H9 (cell line): ENCODE data around the gene G3BP1. TPM values are rescaled to one million over a fixed set of nuclear protein-coding genes. Genes with fewer than 3 reads are reported as not detected.

Source experiments
- DNase-seq: peaks from one replicate; pipeline ENCODE4 v3.0.0-alpha.2; 2017
- H2AFZ ChIP-seq: one replicate; pipeline ENCODE4 v1.6.1; 2013; ENCODE audit warnings: mild to moderate bottlenecking, low read length, control low read depth, moderate library complexity
- H2AK5ac ChIP-seq: 2 replicates; pipeline ENCODE4 v1.6.1; 2013; ENCODE audit warnings: low read length, control low read depth, mixed read lengths; ENCODE audit not compliant: insufficient read length
- H2BK120ac ChIP-seq: one replicate; pipeline ENCODE4 v1.6.1; 2013; ENCODE audit warnings: low read depth, mild to moderate bottlenecking, low read length, control low read depth, inconsistent platforms; ENCODE audit not compliant: poor library complexity, severe bottlenecking
- H2BK12ac ChIP-seq: 2 replicates; pipeline ENCODE4 v1.6.1; 2013; ENCODE audit warnings: low read length, control low read depth, mixed read lengths, low read depth; ENCODE audit not compliant: insufficient read length
- H2BK15ac ChIP-seq: 2 replicates; pipeline ENCODE4 v1.6.1; 2013; ENCODE audit warnings: low read depth, low read length, control low read depth
- H2BK20ac ChIP-seq: one replicate; pipeline ENCODE4 v1.6.1; 2013; ENCODE audit warnings: low read depth, mild to moderate bottlenecking, low read length, control low read depth, inconsistent platforms; ENCODE audit not compliant: poor library complexity, severe bottlenecking
- H2BK5ac ChIP-seq: 2 replicates; pipeline ENCODE4 v1.6.1; 2013; ENCODE audit warnings: low read length, control low read depth, mixed read lengths; ENCODE audit not compliant: insufficient read length
- H3K14ac ChIP-seq: 2 replicates; pipeline ENCODE4 v1.6.1; 2013; ENCODE audit warnings: low read length, control low read depth; ENCODE audit not compliant: insufficient read depth
- H3K18ac ChIP-seq: 2 replicates; pipeline ENCODE4 v1.6.1; 2013; ENCODE audit warnings: low read depth, mild to moderate bottlenecking, mixed read lengths, low read length, control low read depth; ENCODE audit not compliant: insufficient read length
- H3K23ac ChIP-seq: 2 replicates; pipeline ENCODE4 v1.6.1; 2013; ENCODE audit warnings: low read length, control low read depth, mixed read lengths, low read depth; ENCODE audit not compliant: insufficient read length
- H3K23me2 ChIP-seq: 2 replicates; pipeline ENCODE4 v1.6.1; 2013; ENCODE audit warnings: low read depth, mild to moderate bottlenecking, mixed read lengths, low read length, control low read depth; ENCODE audit not compliant: insufficient read length, poor library complexity, severe bottlenecking
- H3K27ac ChIP-seq: 2 replicates; pipeline ENCODE4 v1.5.1; 2013; ENCODE audit warnings: low read length, control low read depth, mixed read lengths, low read depth; ENCODE audit not compliant: insufficient read length
- H3K27me3 ChIP-seq: 2 replicates; pipeline ENCODE4 v1.6.1; 2013; ENCODE audit warnings: low read length, control low read depth, inconsistent platforms; ENCODE audit not compliant: insufficient read depth
- H3K4ac ChIP-seq: 2 replicates; pipeline ENCODE4 v1.6.1; 2013; ENCODE audit warnings: low read depth, mild to moderate bottlenecking, control low read depth, inconsistent platforms, low read length, moderate library complexity
- H3K4me1 ChIP-seq: 2 replicates; pipeline ENCODE4 v1.6.1; 2013; ENCODE audit warnings: low read length, control low read depth, inconsistent platforms; ENCODE audit not compliant: insufficient read depth
- H3K4me2 ChIP-seq: 2 replicates; pipeline ENCODE4 v1.6.1; 2013; ENCODE audit warnings: low read length, control low read depth, mixed read lengths; ENCODE audit not compliant: insufficient read length, insufficient read depth
- H3K56ac ChIP-seq: 2 replicates; pipeline ENCODE4 v1.6.1; 2013; ENCODE audit warnings: low read depth, mild to moderate bottlenecking, mixed read lengths, low read length, control low read depth; ENCODE audit not compliant: insufficient read length
- H3K79me1 ChIP-seq: 2 replicates; pipeline ENCODE4 v1.6.1; 2013; ENCODE audit warnings: low read depth, mild to moderate bottlenecking, moderate library complexity, low read length, control low read depth, inconsistent platforms; ENCODE audit not compliant: insufficient read depth, poor library complexity, severe bottlenecking
- H3K79me2 ChIP-seq: 2 replicates; pipeline ENCODE4 v1.6.1; 2013; ENCODE audit warnings: low read length, control low read depth, inconsistent platforms; ENCODE audit not compliant: insufficient read depth
- H3K9ac ChIP-seq: 2 replicates; pipeline ENCODE4 v1.6.1; 2013; ENCODE audit warnings: low read length, control low read depth, mixed read lengths; ENCODE audit not compliant: insufficient read length; ENCODE audit errors: extremely low read depth
- H3K9me3 ChIP-seq: one replicate; pipeline ENCODE4 v1.6.1; 2013; ENCODE audit warnings: low read depth, low read length, inconsistent platforms; ENCODE audit not compliant: control insufficient read depth
- H3T11ph ChIP-seq: one replicate; pipeline ENCODE4 v1.6.1; 2013; ENCODE audit warnings: mild to moderate bottlenecking, low read length, control low read depth, inconsistent platforms
- H4K20me1 ChIP-seq: one replicate; pipeline ENCODE4 v1.6.1; 2013; ENCODE audit not compliant: control insufficient read depth, insufficient read length, insufficient read depth
- H4K5ac ChIP-seq: 2 replicates; pipeline ENCODE4 v1.6.1; 2013; ENCODE audit warnings: low read depth, mild to moderate bottlenecking, mixed read lengths, low read length, control low read depth; ENCODE audit not compliant: insufficient read length
- H4K8ac ChIP-seq: replicated peaks from 2 replicates; pipeline ENCODE4 v1.6.1; 2013; ENCODE audit warnings: low read length, control low read depth, mixed read lengths, low read depth; ENCODE audit not compliant: insufficient read length
- H4K91ac ChIP-seq: 2 replicates; pipeline ENCODE4 v1.6.1; 2013; ENCODE audit warnings: low read depth, mild to moderate bottlenecking, moderate library complexity, mixed read lengths, low read length, control low read depth; ENCODE audit not compliant: insufficient read length
- H3K27ac Mint-ChIP-seq, 3 experiments: 2 replicates in 2 of 3; 3 replicates in 1 of 3; pipeline ENCODE4 v1.8.0; 2020 to 2021; ENCODE audit warnings: mixed read lengths in 3 of 3, mild to moderate bottlenecking in 1 of 3, moderate library complexity in 1 of 3
- H3K27me3 Mint-ChIP-seq: 2 replicates; pipeline ENCODE4 v1.8.0; 2021; ENCODE audit warnings: low read depth, mild to moderate bottlenecking, moderate library complexity, mixed read lengths
- H3K36me3 Mint-ChIP-seq, 3 experiments: 2 replicates in 2 of 3; 3 replicates in 1 of 3; pipeline ENCODE4 v1.8.0; 2020 to 2021; ENCODE audit warnings: low read depth in 3 of 3, mixed read lengths in 3 of 3; ENCODE audit not compliant: insufficient read depth in 1 of 3
- H3K4me1 Mint-ChIP-seq, 2 experiments: 2 replicates each; pipeline ENCODE4 v1.8.0; 2020; ENCODE audit warnings: mixed read lengths in 2 of 2
- H3K4me3 Mint-ChIP-seq, 2 experiments: 2 replicates in 1 of 2; 3 replicates in 1 of 2; pipeline ENCODE4 v1.8.0; 2020 to 2021; ENCODE audit warnings: mild to moderate bottlenecking in 2 of 2, mixed read lengths in 2 of 2, moderate library complexity in 1 of 2
- H3K9me3 Mint-ChIP-seq, 2 experiments: 2 replicates in 1 of 2; 3 replicates in 1 of 2; pipeline ENCODE4 v1.8.0; 2020; ENCODE audit warnings: mild to moderate bottlenecking in 2 of 2, mixed read lengths in 2 of 2, moderate library complexity in 1 of 2
- CTCF ChIP-seq: fragments of 200-600 bp; sonication (generic); conservative IDR thresholded peaks from 3 replicates; pipeline ENCODE4 v1.8.0; 2021; ENCODE audit warnings: antibody characterized with exemption, mild to moderate bottlenecking
- WGBS: extraction: QIAGEN DNeasy Blood & Tissue Kit; methylation state at CpG from one replicate; pipeline ENCODE4 v1.1.7; 2013; ENCODE audit warnings: missing lambda C conversion rate, low lambda C conversion rate, mixed read lengths; ENCODE audit not compliant: insufficient read length; ENCODE audit errors: extremely low coverage; 5-methylcytosine and 5-hydroxymethylcytosine counted together
- total RNA-seq: library from RNA; stranded (reverse); gene quantifications from 2 replicates; pipeline ENCODE4 v1.2.1, GENCODE V29; 2021

The G3BP1 gene
- total RNA-seq, 1 experiment from 2014 or later, result 439 TPM

GRCh38 chr5:151735646-151736045 is 36.1 kb upstream of the G3BP1 start:
- H4K91ac ChIP-seq, result no peak overlapping the region
- H2BK20ac ChIP-seq, result no peak overlapping the region
- H3K23me2 ChIP-seq, result no peaks in the 10 kb centered on the region
- no peak overlapping the region for H3K27ac ChIP-seq
- no peak overlapping the region for H3K14ac ChIP-seq
- no peak overlapping the region for H4K5ac ChIP-seq
- H3K27me3 ChIP-seq, result no peaks in the 10 kb centered on the region
- peaks cover 11% of the 10 kb centered on the region; the same call in 1 of the 2 replicates for H3K4me1 ChIP-seq
- no peak overlapping the region for H3K9ac ChIP-seq
- H3K23ac ChIP-seq, result no peak overlapping the region
- no peak overlapping the region for H2BK15ac ChIP-seq
- no peak for TF ChIP-seq CTCF
- no peaks in the 10 kb centered on the region for H3K79me1 ChIP-seq
- no peaks in the 10 kb centered on the region for H4K20me1 ChIP-seq
- no peak overlapping the region for H3K4me2 ChIP-seq
- DNase-seq, result no peak
- H4K8ac ChIP-seq, result no peak overlapping the region
- no peak overlapping the region for H2BK120ac ChIP-seq
- no CpG with 5 or more reads among the region's 1 CpG for WGBS
- Mint-ChIP-seq H3K27me3 (no peaks in the 10 kb centered on the region), H3K4me1 (peaks cover 28 to 30% of the 10 kb centered on the region in 2 experiments), H3K27ac (no peak overlapping the region; a peak in 1 of 7 replicates), H3K4me3 (no peak overlapping the region), H3K36me3 (peaks cover 0 to 4% (median 0%) of the 10 kb centered on the region in 3 experiments; a peak in 2 of 7 replicates), H3K9me3 (peaks cover 4% of the 10 kb centered on the region in 2 experiments; a peak in 3 of 5 replicates)
- no peak overlapping the region for H3K18ac ChIP-seq
- no peaks in the 10 kb centered on the region for H3K79me2 ChIP-seq
- H3K4ac ChIP-seq, result no peak overlapping the region
- no peak overlapping the region for H3T11ph ChIP-seq
- no peak overlapping the region for H2BK5ac ChIP-seq
- H3K56ac ChIP-seq, result no peak overlapping the region
- no peak overlapping the region for H2BK12ac ChIP-seq
- peaks cover 2% of the 10 kb centered on the region for H3K9me3 ChIP-seq
- H2AK5ac ChIP-seq, result no peak overlapping the region
- H2AFZ ChIP-seq, result no peak overlapping the region
